ENCODE data around the gene MAF.

Gene MAF

DNA sequence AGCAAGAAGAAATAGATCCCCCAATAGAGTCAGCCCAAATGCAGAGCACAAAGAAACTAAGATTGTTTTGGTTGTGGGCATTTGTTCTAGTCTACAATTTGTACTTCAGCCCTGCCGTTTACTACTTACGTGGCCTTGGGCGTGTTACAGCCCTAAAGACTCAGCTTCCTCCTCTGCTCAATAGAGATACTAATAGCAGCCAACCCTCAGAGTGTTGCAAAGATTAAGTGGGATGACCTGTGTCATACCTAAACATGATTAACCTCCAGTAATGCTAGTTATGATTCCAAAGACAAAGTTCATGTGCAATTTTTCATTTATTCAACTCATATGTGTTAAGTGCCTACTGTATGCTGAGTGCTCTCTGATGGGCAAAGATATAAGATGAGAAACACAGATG is 43.1 kb downstream of the MAF start:
- no peaks in the 10 kb centered on the region for H3K9me2 ChIP-seq (replicated peaks; ENCODE audit: insufficient read depth, low read length)

DNA sequence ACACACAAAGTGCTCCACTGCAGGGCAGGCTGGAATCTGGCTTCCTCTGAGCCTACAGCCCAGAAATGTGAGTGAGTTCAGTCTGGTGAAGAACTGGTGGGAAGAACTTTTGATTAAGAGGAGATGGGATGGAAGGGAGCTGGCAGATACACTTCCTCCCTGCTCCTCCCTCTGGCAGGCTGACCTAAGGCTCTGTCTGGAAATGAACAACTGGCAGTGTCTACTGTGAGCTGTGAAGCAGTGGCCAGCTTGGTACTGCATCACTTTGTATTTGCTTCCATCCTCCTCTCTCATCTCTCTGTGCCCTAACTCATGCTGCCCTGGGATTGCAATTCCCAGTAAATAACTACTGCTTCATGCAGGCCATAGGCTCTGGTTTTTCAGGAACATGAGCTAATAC is 45.6 kb downstream of the MAF start:
- H3K9me3 ChIP-seq (replicated peaks; ENCODE audit: insufficient read depth, low read length), result no peaks in the 10 kb centered on the region
- H4K20me1 ChIP-seq (ENCODE audit: insufficient read depth, low read length), result no peaks in the 10 kb centered on the region
- H3K4me1 ChIP-seq (ENCODE audit: low read length), result no peaks in the 10 kb centered on the region

More for the DNA sequence above, 43.1 kb downstream of the MAF start:
- no peak overlapping the region for H3K4me3 ChIP-seq (ENCODE audit: low read length)
- H3K4me2 ChIP-seq (ENCODE audit: low read depth, low read length), result no peak overlapping the region
- no peaks in the 10 kb centered on the region for H3K36me3 ChIP-seq (replicated peaks; ENCODE audit: insufficient read depth, low read length)
- no peaks in the 10 kb centered on the region for H3K4me1 ChIP-seq (ENCODE audit: low read length)
- H3F3A ChIP-seq (ENCODE audit: insufficient read depth, low read length), result no peaks in the 10 kb centered on the region
- no peaks in the 10 kb centered on the region for H3K9me3 ChIP-seq (replicated peaks; ENCODE audit: insufficient read depth, low read length)
- no peak overlapping the region for H3K9ac ChIP-seq (ENCODE audit: low read length)
- no peak overlapping the region for H2AFZ ChIP-seq (ENCODE audit: low read length)
- no peak overlapping the region for H3K27ac ChIP-seq (ENCODE audit: low read length)
- TF ChIP-seq EZH2 (optimal IDR thresholded peaks at IDR 0.05; ENCODE audit: low read depth, low read length), result no peak
- no peak for TF ChIP-seq EZH2phosphoT487 (IDR thresholded peaks at IDR 0.05; ENCODE audit: low read length)
- TF ChIP-seq, protein P1, sequence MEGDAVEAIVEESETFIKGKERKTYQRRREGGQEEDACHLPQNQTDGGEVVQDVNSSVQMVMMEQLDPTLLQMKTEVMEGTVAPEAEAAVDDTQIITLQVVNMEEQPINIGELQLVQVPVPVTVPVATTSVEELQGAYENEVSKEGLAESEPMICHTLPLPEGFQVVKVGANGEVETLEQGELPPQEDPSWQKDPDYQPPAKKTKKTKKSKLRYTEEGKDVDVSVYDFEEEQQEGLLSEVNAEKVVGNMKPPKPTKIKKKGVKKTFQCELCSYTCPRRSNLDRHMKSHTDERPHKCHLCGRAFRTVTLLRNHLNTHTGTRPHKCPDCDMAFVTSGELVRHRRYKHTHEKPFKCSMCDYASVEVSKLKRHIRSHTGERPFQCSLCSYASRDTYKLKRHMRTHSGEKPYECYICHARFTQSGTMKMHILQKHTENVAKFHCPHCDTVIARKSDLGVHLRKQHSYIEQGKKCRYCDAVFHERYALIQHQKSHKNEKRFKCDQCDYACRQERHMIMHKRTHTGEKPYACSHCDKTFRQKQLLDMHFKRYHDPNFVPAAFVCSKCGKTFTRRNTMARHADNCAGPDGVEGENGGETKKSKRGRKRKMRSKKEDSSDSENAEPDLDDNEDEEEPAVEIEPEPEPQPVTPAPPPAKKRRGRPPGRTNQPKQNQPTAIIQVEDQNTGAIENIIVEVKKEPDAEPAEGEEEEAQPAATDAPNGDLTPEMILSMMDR (IDR thresholded peaks at IDR 0.05; ENCODE audit: low read length), result no peak
- no peaks in the 10 kb centered on the region for H3K27me3 ChIP-seq (replicated peaks; ENCODE audit: insufficient read depth, low read length)
- no peak for DNase-seq
- H3K79me2 ChIP-seq (ENCODE audit: low read length), result no peaks in the 10 kb centered on the region
- no peaks in the 10 kb centered on the region for H4K20me1 ChIP-seq (ENCODE audit: insufficient read depth, low read length)

DNA sequence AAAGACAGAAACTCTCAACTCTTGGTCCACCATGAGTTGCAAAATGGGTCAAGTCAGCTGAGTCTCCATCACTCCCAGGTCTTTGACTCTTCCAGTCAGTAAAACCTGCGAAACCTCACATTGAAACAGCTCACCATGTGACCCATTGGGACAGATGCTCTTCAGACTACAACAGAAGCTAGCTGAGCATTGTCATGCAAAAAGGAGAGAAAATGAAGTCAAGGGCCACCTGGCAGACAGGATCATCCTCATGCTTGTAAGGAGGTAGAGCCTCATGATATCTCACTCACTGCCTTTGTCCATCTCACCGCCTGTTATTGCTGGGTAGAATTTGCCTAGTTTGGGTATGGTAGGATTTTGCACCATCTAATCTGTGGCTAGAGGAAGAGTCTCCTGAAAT is 50.2 kb downstream of the MAF start:
- H3K9me3 ChIP-seq (replicated peaks; ENCODE audit: insufficient read depth, low read length), result no peaks in the 10 kb centered on the region
- H3K27me3 ChIP-seq (replicated peaks; ENCODE audit: insufficient read depth, low read length), result no peaks in the 10 kb centered on the region
- H3K9me2 ChIP-seq (replicated peaks; ENCODE audit: insufficient read depth, low read length), result no peaks in the 10 kb centered on the region
- H3K4me2 ChIP-seq (ENCODE audit: low read depth, low read length), result no peak overlapping the region
- TF ChIP-seq EZH2phosphoT487 (IDR thresholded peaks at IDR 0.05; ENCODE audit: low read length), result no peak
- TF ChIP-seq EZH2 (optimal IDR thresholded peaks at IDR 0.05; ENCODE audit: low read depth, low read length), result no peak
- TF ChIP-seq, protein P1 (IDR thresholded peaks at IDR 0.05; ENCODE audit: low read length), result no peak
- H3K4me1 ChIP-seq (ENCODE audit: low read length), result no peaks in the 10 kb centered on the region
- DNase-seq, result no peak
- H4K20me1 ChIP-seq (ENCODE audit: insufficient read depth, low read length), result no peaks in the 10 kb centered on the region
- H3K27ac ChIP-seq (ENCODE audit: low read length), result no peak overlapping the region
- no peak overlapping the region for H2AFZ ChIP-seq (ENCODE audit: low read length)
- no peaks in the 10 kb centered on the region for H3F3A ChIP-seq (ENCODE audit: insufficient read depth, low read length)
- H3K36me3 ChIP-seq (replicated peaks; ENCODE audit: insufficient read depth, low read length), result no peaks in the 10 kb centered on the region
- H3K9ac ChIP-seq (ENCODE audit: low read length), result no peak overlapping the region
- no peaks in the 10 kb centered on the region for H3K79me2 ChIP-seq (ENCODE audit: low read length)
- no peak overlapping the region for H3K4me3 ChIP-seq (ENCODE audit: low read length)

More for the DNA sequence above, 45.6 kb downstream of the MAF start:
- Histone ChIP-seq H3F3A (ENCODE audit: insufficient read depth, low read length) (no peaks in the 10 kb centered on the region), H3K27me3 (replicated peaks; ENCODE audit: insufficient read depth, low read length) (no peaks in the 10 kb centered on the region), H3K79me2 (ENCODE audit: low read length) (no peaks in the 10 kb centered on the region), H3K36me3 (replicated peaks; ENCODE audit: insufficient read depth, low read length) (no peaks in the 10 kb centered on the region), H3K27ac (ENCODE audit: low read length) (no peak overlapping the region), H2AFZ (ENCODE audit: low read length) (no peak overlapping the region), H3K9me2 (replicated peaks; ENCODE audit: insufficient read depth, low read length) (no peaks in the 10 kb centered on the region), H3K4me3 (ENCODE audit: low read length) (no peak overlapping the region), H3K9ac (ENCODE audit: low read length) (no peak overlapping the region), H3K4me2 (ENCODE audit: low read depth, low read length) (no peak overlapping the region)
- no peak for TF ChIP-seq EZH2 (optimal IDR thresholded peaks at IDR 0.05; ENCODE audit: low read depth, low read length)
- no peak for TF ChIP-seq EZH2phosphoT487 (IDR thresholded peaks at IDR 0.05; ENCODE audit: low read length)
- TF ChIP-seq, protein P1 (IDR thresholded peaks at IDR 0.05; ENCODE audit: low read length), result no peak
- no peak for DNase-seq
